T-helper 2 cell treated with Interferon-gamma antibody and Interleukin-4, amounts not matched to agents 5 μg/mL and 100 μg/mL, for 36 hours (primary cell): ENCODE measurements around the gene WBP1L.

Source experiments
- DNase-seq: peaks from one replicate; pipeline ENCODE4 v3.0.0; 2021; ENCODE audit warnings: low spot score
- H3K27ac Mint-ChIP-seq: one replicate; pipeline ENCODE4 v1.8.0; 2021; ENCODE audit warnings: mild to moderate bottlenecking, mixed read lengths
- H3K27me3 Mint-ChIP-seq: one replicate; pipeline ENCODE4 v1.8.0; 2021; ENCODE audit warnings: low read depth, mixed read lengths
- H3K36me3 Mint-ChIP-seq: one replicate; pipeline ENCODE4 v1.8.0; 2021; ENCODE audit warnings: low read depth, mixed read lengths
- H3K4me1 Mint-ChIP-seq: one replicate; pipeline ENCODE4 v1.8.0; 2021; ENCODE audit warnings: low read depth, mixed read lengths
- H3K4me3 Mint-ChIP-seq: one replicate; pipeline ENCODE4 v1.8.0; 2022; ENCODE audit warnings: mild to moderate bottlenecking, moderate library complexity, mixed read lengths
- H3K9me3 Mint-ChIP-seq: one replicate; pipeline ENCODE4 v1.8.0; 2021; ENCODE audit warnings: mixed read lengths

The WBP1L gene

DNA sequence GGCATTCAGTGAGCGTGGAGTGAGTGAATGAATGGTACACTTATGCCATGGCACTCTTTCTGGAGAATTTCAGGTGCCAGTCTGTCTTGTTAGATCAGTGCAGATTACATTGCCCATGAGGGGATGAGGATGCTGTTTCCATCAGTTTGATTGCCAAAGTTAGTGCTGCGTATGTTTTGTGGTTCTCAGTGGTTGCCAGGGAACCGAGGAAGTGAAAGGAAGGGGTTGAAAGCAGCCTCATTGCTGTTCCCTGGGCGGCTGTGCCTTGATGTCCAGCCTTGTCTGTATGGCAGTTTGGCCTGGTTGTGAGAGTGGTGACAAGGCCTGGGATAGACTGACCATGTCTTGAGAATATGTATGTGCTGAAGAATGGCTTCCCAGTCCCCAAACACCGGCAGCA, 30.2 kb downstream of the WBP1L start:
- Mint-ChIP-seq H3K27ac (no peak overlapping the region), H3K36me3 (peaks cover 2% of the 10 kb centered on the region), H3K27me3 (no peaks in the 10 kb centered on the region), H3K4me3 (no peak overlapping the region), H3K9me3 (no peaks in the 10 kb centered on the region), H3K4me1 (peaks cover 42% of the 10 kb centered on the region)
- no peak for DNase-seq

DNA sequence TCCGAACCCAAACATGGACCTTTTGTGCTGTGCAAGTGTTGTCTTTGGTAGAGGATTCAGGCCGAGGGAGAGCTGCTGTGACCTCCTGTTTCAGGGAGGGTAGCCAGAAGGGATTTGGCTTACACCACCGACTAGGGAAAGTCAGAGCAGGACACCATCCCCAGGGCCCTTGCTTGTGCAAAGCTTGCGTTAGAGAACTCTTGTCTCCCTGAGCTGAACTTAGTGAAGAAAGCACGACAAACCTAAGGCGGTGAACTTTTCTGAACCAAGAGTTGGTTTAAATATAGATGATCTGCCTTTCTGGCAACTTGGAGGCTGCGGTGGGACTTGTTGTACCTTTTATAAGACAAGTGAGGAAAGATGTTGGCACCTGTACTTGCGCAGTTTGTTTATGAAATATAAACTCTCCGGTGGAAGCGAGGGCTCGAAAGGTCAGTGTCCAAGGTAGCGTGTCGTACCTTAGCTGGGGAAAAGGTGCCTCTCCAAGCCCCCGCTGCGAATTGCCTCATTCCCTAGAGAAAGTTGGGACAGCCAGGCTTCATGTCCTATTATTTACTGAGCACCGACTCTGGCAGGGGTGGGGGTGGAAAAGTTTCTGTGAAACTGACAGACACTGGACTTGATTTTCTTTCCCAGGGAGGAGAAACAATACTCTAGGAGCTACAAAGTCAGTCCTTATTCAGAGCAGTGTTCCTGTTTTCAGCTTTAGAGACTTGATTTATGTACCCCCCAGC, 31.6 kb downstream of the WBP1L start:
- Mint-ChIP-seq H3K9me3 (no peaks in the 10 kb centered on the region), H3K4me3 (peak overlapping the region; percentile 17), H3K36me3 (peaks cover 10% of the 10 kb centered on the region), H3K27ac (no peak overlapping the region), H3K4me1 (peaks cover 29% of the 10 kb centered on the region), H3K27me3 (no peaks in the 10 kb centered on the region)
- no peak for DNase-seq

DNA sequence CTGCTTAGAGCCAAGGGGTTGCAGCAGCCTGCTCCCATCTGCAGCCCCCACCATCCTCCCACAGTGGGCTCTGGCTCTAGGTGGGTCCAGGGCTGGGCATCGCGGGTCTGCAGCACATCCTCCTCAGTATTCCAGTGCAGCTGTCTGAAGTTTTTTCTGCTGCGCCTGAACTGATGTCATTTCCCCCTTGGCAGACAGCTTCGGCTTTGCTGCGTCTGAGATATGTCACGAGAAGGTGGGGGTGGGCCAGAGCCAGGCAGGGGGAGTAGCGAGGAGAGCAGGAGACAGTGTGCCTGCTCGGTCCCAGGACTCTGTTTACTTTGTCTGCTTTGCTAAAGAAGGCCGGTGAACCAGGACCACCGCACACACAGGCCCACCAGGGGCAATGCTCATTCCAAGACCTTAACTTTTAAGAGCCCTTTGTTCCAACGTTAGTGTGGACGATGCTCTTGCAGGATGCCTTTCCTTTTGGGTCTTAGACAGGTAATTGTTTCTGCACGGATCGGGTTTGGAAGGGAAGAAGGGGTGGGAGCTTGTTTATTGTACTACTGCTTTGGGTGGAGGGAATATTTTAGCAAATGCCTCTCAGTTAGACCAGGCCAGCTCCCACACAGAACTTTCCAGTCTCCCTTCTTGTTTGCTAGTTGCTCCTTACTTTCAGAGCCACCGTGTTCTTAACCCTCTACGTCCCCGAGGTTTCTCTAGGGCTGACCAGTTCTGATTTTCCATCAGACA, 32.4 kb downstream of the WBP1L start:
- H3K4me3 Mint-ChIP-seq = peak overlapping the region; percentile 17

DNA sequence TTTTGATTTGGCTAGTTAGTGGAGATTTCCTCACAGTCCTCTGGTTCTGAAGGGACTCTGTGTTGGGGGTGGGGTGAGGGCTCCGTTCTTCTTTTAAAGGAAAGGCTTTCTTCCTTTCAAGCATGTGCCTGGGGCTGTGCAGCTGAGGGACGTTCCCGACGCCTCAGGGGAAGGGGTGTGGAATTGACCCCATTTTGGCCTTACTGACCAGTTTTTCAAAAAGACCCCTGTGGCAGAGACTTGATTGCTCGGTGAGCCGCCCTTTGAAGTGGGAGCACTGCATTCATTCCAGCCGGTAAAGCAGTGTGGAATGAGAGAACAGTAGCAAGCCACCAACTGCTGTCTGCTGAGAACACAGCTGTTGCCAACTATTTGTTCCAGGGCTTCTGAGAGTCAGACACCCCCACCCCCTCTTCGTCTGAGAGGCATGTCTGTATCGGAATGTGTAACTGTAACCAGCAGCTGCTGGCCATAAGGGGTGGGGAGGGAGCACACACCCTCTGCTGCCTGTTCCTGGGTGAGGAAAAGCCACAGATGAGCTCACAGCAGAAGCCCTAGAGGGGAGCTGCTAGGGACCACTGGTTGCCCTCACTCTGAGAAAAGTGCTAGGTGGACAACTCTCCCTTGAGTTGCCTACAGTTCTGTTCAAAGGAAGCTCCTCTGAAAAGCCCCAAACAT, 33.2 kb downstream of the WBP1L start:
- H3K27ac Mint-ChIP-seq = no peak overlapping the region
- peaks cover 15% of the 10 kb centered on the region for H3K36me3 Mint-ChIP-seq
- no peak overlapping the region for H3K4me3 Mint-ChIP-seq
- DNase-seq = no peak
- no peaks in the 10 kb centered on the region for H3K27me3 Mint-ChIP-seq
- peaks cover 26% of the 10 kb centered on the region for H3K4me1 Mint-ChIP-seq
- no peaks in the 10 kb centered on the region for H3K9me3 Mint-ChIP-seq

More for the DNA sequence above, 32.4 kb downstream of the WBP1L start:
- Mint-ChIP-seq H3K36me3 (peaks cover 13% of the 10 kb centered on the region), H3K27ac (no peak overlapping the region), H3K4me1 (peaks cover 28% of the 10 kb centered on the region), H3K27me3 (no peaks in the 10 kb centered on the region), H3K9me3 (no peaks in the 10 kb centered on the region)
- DNase-seq = no peak

DNA sequence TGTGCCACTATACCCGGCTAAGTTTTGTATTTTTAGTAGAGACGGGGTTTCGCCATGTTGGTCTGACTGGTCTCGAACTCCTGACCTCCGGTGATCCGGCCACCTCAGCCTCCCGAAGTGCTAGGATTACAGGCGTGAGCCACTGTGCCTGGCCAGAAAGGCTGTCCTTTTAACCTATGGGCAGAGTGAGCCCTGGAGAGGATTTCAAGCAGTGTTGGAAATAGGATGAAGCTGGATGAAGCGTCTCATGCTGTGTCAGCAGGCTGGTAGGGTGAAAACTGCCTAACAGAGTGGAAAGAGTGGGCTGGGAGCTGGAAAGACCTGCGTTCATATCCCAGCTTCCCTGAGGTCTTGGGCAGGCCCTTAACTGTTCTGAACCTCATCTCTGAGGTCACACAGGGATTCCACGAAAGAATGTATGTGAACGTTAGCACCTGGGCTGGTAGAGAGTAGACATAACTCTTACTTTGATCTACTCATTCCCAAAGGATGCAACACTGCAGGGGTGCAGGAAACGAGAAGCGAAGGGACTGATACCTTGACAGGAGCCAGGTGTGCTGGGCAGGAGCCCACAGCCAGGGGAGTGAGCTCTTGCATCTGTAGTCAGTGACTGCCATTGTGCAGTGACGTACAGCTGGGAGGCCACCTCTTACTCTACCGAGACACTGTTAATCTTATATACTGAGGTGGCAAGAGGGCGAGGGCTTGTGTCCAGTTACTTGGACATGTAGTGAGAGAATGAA, 34.1 kb downstream of the WBP1L start:
- no peaks in the 10 kb centered on the region for H3K27me3 Mint-ChIP-seq
- no peaks in the 10 kb centered on the region for H3K9me3 Mint-ChIP-seq
- H3K36me3 Mint-ChIP-seq = peaks cover 15% of the 10 kb centered on the region
- peaks cover 30% of the 10 kb centered on the region for H3K4me1 Mint-ChIP-seq
- DNase-seq = no peak
- no peak overlapping the region for H3K27ac Mint-ChIP-seq
- no peak overlapping the region for H3K4me3 Mint-ChIP-seq

DNA sequence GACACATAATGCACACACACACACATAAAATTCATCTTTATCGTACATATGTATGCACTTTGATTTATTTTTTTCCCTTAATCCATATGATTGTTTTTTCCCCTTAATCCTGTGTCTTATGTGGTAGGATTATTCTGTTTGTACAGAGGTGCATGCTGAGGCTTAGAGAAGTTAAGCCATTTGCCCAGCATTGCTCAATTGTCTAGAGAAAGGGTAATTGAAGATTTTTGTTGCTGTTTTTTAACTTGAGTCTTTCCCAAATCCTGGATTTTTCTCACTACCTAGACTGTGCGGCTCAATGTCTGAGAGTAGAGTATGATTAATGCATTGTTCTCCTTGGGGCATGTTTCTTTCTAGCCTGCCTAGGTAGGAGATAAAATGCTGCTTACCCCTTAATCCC, 35.0 kb downstream of the WBP1L start:
- Mint-ChIP-seq H3K9me3 (no peaks in the 10 kb centered on the region), H3K4me1 (peaks cover 25% of the 10 kb centered on the region), H3K27me3 (no peaks in the 10 kb centered on the region), H3K27ac (no peak overlapping the region), H3K4me3 (no peak overlapping the region), H3K36me3 (peaks cover 15% of the 10 kb centered on the region)
- DNase-seq = no peak

DNA sequence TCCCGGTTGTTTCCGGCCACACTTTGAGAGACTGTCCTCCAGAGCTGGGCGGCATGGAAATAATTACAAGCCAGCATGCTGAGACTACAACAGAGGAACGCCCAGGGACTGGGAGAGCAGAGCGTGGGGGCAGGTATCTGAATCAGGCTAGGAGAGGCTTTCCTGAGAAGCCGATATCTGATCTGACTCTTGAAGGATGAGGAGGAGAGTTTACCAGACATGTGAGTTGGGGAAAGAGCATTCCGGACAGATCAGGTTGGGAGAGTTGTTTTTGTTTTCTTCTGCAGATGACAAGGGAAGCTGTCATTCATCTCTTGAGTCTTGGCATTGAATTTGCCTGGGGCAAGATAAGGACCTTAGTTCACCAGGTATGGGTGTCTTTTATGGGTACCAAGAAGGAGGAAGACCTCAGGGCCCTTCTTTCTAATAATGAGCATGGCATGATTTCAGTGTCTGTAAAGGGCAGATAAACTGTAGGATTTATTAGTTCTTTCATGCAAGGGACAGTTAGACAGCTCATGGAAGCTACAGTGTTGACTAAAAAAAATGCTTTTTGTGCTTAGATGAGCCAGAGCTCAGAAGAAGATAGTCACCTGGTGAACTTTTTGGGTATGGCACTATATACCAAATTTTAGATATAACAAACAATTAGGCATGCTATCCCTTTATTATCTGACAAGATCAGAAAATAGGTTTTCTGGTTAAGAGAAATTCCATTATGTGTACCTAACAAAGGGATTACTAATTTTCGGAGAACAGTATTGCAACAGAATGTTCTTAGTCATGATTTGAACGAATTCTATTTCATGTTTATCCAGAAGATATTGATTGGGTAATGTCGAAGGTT, 36.2 kb downstream of the WBP1L start:
- H3K4me3 Mint-ChIP-seq = no peak overlapping the region
- H3K4me1 Mint-ChIP-seq = peaks cover 19% of the 10 kb centered on the region
- H3K36me3 Mint-ChIP-seq = peaks cover 15% of the 10 kb centered on the region
- no peak for DNase-seq
- H3K27ac Mint-ChIP-seq = no peak overlapping the region
- no peaks in the 10 kb centered on the region for H3K9me3 Mint-ChIP-seq
- no peaks in the 10 kb centered on the region for H3K27me3 Mint-ChIP-seq

DNA sequence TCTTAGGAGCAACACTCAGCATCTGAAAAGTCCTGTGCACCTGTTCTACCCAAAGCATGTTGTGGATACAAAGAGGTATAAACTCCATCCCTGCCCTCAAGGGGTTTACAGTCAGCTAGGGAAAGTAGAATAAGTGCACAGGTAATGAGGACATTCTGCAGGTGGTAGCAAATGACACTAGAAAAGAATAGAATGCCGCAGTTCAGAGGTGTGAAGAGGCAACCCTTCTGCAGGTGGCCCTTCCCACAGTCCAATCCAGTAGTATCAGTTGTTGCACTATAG, 36.7 kb downstream of the WBP1L start:
- Mint-ChIP-seq H3K27ac (no peak overlapping the region), H3K36me3 (peaks cover 15% of the 10 kb centered on the region), H3K4me1 (peaks cover 14% of the 10 kb centered on the region), H3K9me3 (no peaks in the 10 kb centered on the region), H3K27me3 (no peaks in the 10 kb centered on the region), H3K4me3 (no peak overlapping the region)
- no peak for DNase-seq

DNA sequence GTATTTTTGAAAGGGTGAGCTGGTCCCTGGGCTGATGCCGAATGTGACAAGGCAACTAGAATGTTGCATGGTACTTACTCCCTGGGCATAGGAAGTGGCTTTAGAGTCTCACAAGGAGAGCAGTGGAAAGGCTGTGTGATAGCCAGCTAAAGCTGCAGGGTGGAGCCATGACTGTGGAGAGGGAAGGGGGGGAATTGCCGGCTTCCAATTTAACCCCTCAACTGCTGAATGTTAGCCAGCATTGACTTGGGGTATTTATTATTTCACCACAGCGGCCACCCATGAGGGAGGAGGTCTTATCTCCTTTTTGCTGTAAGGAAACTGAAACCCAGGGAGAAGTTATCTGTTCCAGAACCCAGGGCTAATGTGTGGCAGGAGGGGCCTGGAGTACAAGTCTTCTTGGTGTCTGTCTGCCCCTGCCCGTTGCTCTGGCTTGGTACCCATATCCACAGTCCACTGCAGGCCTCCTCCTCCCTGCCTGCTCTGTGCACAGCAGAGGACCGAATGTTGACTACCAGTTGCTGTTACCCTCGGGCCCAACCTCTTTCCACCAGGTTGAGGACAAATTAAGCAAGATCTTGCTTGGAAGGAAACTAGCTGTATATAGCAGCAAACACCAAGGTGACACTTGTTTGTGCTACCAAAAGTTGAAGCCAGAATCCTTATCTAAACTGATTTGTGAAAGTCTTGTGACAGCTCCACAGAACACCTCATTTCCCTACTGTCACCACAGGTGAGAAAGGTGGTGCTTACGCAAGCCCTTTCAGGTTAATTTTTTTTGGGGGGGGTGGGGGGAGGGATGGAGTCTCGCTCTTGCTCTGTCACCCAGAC, 37.6 kb downstream of the WBP1L start:
- H3K27me3 Mint-ChIP-seq = no peaks in the 10 kb centered on the region
- no peaks in the 10 kb centered on the region for H3K9me3 Mint-ChIP-seq
- no peak for DNase-seq
- H3K4me3 Mint-ChIP-seq = no peak overlapping the region
- H3K4me1 Mint-ChIP-seq = peaks cover 13% of the 10 kb centered on the region
- H3K27ac Mint-ChIP-seq = no peak overlapping the region
- peaks cover 18% of the 10 kb centered on the region for H3K36me3 Mint-ChIP-seq

DNA sequence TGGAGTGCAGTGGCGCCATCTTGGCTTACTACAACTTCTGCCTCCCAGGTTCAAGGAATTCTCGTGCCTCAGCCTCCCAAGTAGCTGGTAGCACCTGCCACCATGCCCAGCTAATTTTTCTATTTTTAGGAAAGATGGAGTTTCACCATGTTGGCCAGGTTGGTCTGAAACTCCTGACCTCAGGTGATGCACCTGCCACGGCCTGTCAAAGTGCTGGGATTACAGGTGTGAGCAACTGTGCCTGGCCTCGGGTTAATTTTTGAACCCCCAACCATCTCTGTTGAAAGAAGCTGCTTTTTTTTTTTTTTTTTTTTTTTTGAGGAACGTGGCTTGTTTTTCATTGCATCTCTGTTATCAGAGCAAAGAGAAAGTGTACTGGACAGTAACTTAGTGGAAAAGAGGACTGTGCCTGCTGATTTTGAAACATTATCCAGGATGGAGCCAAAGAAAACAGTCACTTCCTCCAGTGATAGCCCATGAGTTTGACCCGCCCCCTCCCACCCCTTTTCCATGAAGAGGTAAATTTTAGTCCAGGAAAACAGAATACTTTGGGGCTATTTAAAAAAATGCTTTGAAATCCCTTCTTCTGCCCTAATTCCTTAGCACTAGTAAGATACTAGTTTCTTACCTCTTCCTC, 38.3 kb downstream of the WBP1L start:
- peaks cover 18% of the 10 kb centered on the region for H3K36me3 Mint-ChIP-seq
- no peaks in the 10 kb centered on the region for H3K9me3 Mint-ChIP-seq
- peaks cover 11% of the 10 kb centered on the region for H3K4me1 Mint-ChIP-seq
- H3K27me3 Mint-ChIP-seq = no peaks in the 10 kb centered on the region
- H3K4me3 Mint-ChIP-seq = no peak overlapping the region
- DNase-seq = no peak
- no peak overlapping the region for H3K27ac Mint-ChIP-seq

DNA sequence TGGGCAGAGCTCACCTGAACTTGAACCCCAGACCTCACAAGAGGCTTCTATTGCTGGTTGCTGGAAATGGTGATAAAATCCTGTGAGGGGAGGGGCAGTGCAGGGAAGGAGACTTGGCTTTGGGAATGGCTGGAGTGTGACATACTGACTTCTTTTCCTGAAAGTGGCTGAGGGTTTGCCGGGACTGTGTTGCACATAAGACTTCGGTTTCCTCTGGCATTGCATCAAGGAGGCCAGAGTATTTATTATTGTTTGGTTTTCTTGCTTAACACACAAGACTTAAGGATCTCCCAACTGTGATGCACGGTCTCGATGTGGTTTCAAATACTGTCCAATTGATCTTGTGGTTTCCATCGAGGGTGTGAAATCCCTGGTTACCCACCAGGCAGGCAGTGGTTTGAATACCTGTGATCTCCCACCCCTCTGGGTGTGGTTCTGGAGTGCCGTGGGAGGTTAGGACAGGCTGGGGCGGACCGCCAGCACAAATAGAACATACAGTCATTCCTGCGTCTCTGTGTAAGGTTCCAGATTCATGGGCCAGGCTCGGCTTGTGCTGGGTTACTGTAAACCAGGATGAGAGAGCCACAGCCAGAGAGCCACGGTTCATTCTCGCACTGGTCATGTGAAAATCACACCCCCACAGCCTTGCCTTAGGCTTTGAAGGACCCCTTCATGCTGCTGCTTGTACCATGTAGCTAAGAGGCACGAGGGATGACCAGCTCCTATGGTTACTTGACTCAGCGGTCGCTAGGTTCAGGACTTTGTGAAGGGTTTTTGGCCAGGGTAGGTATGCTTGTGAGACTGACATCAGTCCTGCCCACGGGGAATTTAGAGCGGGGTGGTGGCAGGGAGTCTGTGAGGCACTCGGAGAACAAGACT, 39.2 kb downstream of the WBP1L start:
- H3K9me3 Mint-ChIP-seq = no peaks in the 10 kb centered on the region
- no peak overlapping the region for H3K4me3 Mint-ChIP-seq
- no peak overlapping the region for H3K27ac Mint-ChIP-seq
- H3K27me3 Mint-ChIP-seq = no peaks in the 10 kb centered on the region
- no peak for DNase-seq
- H3K4me1 Mint-ChIP-seq = peaks cover 11% of the 10 kb centered on the region
- H3K36me3 Mint-ChIP-seq = peaks cover 18% of the 10 kb centered on the region

DNA sequence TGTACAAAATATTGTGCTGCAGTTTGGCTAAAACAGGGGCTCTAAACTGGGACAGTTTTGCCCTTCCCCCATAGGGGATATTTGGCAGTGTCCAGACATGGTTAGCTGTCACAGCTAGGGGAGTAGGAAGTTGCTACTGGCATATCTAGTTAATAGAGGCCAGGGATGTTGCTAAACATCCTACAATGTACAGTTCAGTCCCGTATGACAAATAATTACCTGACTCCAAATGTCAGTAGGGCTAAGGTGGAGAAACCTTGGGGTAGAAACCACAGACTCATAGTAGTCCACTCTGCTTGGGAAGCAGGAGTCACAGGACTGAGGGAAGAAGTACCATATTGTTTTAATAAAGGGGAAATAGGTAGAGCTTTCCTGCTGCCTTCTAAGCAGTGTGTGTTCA, 39.8 kb downstream of the WBP1L start:
- no peak overlapping the region for H3K27ac Mint-ChIP-seq
- no peak for DNase-seq
- peaks cover 11% of the 10 kb centered on the region for H3K4me1 Mint-ChIP-seq
- no peak overlapping the region for H3K4me3 Mint-ChIP-seq
- H3K9me3 Mint-ChIP-seq = no peaks in the 10 kb centered on the region
- H3K36me3 Mint-ChIP-seq = peaks cover 16% of the 10 kb centered on the region
- H3K27me3 Mint-ChIP-seq = no peaks in the 10 kb centered on the region
